Activated T-helper 1 cell treated with anti-CD3 and anti-CD28 coated beads, Interleukin-2, amount 50 U/mL, for 16 hours (primary cell): ENCODE results near the gene AIRE.
"Not testable (repeated sequence)": the region's sequence is repeated elsewhere in the genome, so short reads cannot be mapped to it uniquely, and the experiment has no call there.

Source experiments
- DNase-seq, 2 donors: peaks; one replicate each; pipeline ENCODE4 v3.0.0-alpha.2; 2020; ENCODE audit warnings: low read depth in 1 of 2, low spot score in 1 of 2

Gene AIRE

GRCh38 chr21:44334329-44335030, 48.8 kb downstream of the AIRE start:
- no peak for DNase-seq

GRCh38 chr21:44335266-44336059, 49.8 kb downstream of the AIRE start:
- DNase-seq, result no peak

GRCh38 chr21:44337449-44337848, 51.8 kb downstream of the AIRE start:
- no peak for DNase-seq

- DNase-seq, result peak in 1 of 2 donors; percentile 19
Measured at GRCh38 chr21:44337941-44338895, 52.5 kb downstream of the AIRE start.

- DNase-seq, result peak; percentile 91 to 95
Measured at GRCh38 chr21:44338971-44339910, 53.6 kb downstream of the AIRE start, which contains the start of gene CFAP410. CFAP410 (minus strand) TSS chr21:44339390; CDS start chr21:44339194, 196 bp downstream.

- DNase-seq, result not testable (repeated sequence)
Measured at GRCh38 chr21:44341726-44342458, 56.2 kb downstream of the AIRE start.

- DNase-seq, result not testable (repeated sequence)
Measured at GRCh38 chr21:44342981-44343380, 57.3 kb downstream of the AIRE start.

GRCh38 chr21:44344541-44345183, 59.0 kb downstream of the AIRE start:
- no peak for DNase-seq

GRCh38 chr21:44345495-44345894, 59.8 kb downstream of the AIRE start:
- DNase-seq, result no peak

- DNase-seq, result no peak
Measured at GRCh38 chr21:44347911-44348451, 62.3 kb downstream of the AIRE start.
